Measurements from ENCODE around the gene ATG10. TPM values are rescaled to one million over a fixed set of nuclear protein-coding genes. Genes with fewer than 3 reads are reported as not detected.
A peak's percentile ranks its signal among the peaks of the same experiment; 100 is the strongest.

ATG10 gene
- total and polyA plus RNA-seq, 2 of the 13 experiments (the other 11 are each of a cell fraction or from before 2014, with no cell fraction given): 2.0 to 5.7 TPM

GRCh38 chr5:82277987-82278710 lies 306.3 kb downstream of the ATG10 start, which contains the start of gene RPS23 (continued):
- TF ChIP-seq ZNF646 (CRISPR knock-in tag; IDR thresholded peaks at IDR 0.05) (no peak), HBP1 (CRISPR knock-in tag; IDR thresholded peaks at IDR 0.05; ENCODE audit: low read depth) (peak; percentile 62; the same call in 1 of the 2 replicates), ZNF326 (CRISPR knock-in tag; IDR thresholded peaks at IDR 0.05; ENCODE audit: borderline replicate concordance) (no peak), ZSCAN22 (CRISPR knock-in tag; IDR thresholded peaks at IDR 0.05) (no peak), ZNF124 (CRISPR knock-in tag; IDR thresholded peaks at IDR 0.05) (no peak), MXI1 (IDR thresholded peaks at IDR 0.05; ENCODE audit: borderline replicate concordance, low read depth, low read length) (peak; percentile 68; the same call in 2 of the 3 replicates), PITX1 (CRISPR knock-in tag; IDR thresholded peaks at IDR 0.05) (no peak), ZNF280D (CRISPR knock-in tag; IDR thresholded peaks at IDR 0.05) (peak; percentile 46; the same call in 1 of the 2 replicates), RORA (CRISPR knock-in tag; IDR thresholded peaks at IDR 0.05) (no peak), CENPBD1 (CRISPR knock-in tag; IDR thresholded peaks at IDR 0.05; ENCODE audit: borderline replicate concordance, low read depth) (no peak), ZNF7 (CRISPR knock-in tag; IDR thresholded peaks at IDR 0.05) (no peak), ZNF790 (CRISPR knock-in tag; IDR thresholded peaks at IDR 0.05; ENCODE audit: borderline replicate concordance) (no peak), ZNF616 (CRISPR knock-in tag; IDR thresholded peaks at IDR 0.05; ENCODE audit: low read depth) (no peak), ZNF724P (CRISPR knock-in tag; IDR thresholded peaks at IDR 0.05; ENCODE audit: borderline replicate concordance) (no peak; the same call in 1 of the 2 replicates), NBN (conservative IDR thresholded peaks at IDR 0.05) (no peak), ATF2 (CRISPR knock-in tag; IDR thresholded peaks at IDR 0.05) (peak; percentile 25; the same call in 1 of the 2 replicates)
